HL-60 (cell line): ENCODE data around the gene CACNA2D3.

Experiments
- CTCF ChIP-seq: IDR thresholded peaks from one replicate; pipeline ENCODE4 v1.5.1; 2011; ENCODE audit warnings: low read length, control low read depth, inconsistent platforms; ENCODE audit not compliant: insufficient read depth
- GABPA ChIP-seq: IDR thresholded peaks from 2 replicates; pipeline ENCODE4 v1.6.1; 2012; ENCODE audit warnings: low read depth
- POLR2AphosphoS5 ChIP-seq: IDR thresholded peaks from 2 replicates; pipeline ENCODE4 v1.6.1; 2012; ENCODE audit warnings: low read depth
- SPI1 ChIP-seq: IDR thresholded peaks from 2 replicates; pipeline ENCODE4 v1.6.1; 2012; ENCODE audit warnings: low read depth, mild to moderate bottlenecking, borderline replicate concordance
- TF ChIP-seq, protein P1 (sequence below): IDR thresholded peaks from 2 replicates; pipeline ENCODE4 v1.6.1; 2012; ENCODE audit warnings: low read depth; ENCODE audit not compliant: insufficient replicate concordance

DNA sequence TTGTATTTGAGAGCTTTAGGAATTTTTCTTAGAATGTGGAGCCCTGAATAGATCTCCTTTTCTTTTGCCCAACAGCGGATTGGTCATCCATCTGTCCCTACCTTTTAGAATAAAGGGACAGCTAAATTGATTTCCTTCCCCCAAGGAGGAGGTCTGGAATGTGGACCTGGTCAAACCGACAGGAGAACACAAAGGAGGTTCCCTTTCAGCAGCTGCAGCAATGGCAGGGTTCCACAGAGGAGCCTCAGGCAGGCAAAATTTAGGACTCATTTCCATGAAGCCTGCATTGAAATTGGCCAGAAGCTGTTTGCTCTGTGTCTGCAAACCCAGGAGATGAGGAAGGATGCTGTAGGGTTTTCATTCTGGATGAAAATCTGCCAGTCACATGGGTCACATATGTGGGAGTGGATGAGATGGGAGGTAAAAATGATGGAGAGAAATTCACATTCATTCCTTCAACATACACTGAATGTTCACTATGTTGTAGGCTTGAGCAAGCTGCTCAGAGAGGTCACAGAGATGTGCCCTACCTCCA is 728.2 kb downstream of the CACNA2D3 start:
- TF ChIP-seq POLR2AphosphoS5 (no peak), CTCF (no peak), SPI1 (no peak), GABPA (no peak)
- TF ChIP-seq, protein P1, sequence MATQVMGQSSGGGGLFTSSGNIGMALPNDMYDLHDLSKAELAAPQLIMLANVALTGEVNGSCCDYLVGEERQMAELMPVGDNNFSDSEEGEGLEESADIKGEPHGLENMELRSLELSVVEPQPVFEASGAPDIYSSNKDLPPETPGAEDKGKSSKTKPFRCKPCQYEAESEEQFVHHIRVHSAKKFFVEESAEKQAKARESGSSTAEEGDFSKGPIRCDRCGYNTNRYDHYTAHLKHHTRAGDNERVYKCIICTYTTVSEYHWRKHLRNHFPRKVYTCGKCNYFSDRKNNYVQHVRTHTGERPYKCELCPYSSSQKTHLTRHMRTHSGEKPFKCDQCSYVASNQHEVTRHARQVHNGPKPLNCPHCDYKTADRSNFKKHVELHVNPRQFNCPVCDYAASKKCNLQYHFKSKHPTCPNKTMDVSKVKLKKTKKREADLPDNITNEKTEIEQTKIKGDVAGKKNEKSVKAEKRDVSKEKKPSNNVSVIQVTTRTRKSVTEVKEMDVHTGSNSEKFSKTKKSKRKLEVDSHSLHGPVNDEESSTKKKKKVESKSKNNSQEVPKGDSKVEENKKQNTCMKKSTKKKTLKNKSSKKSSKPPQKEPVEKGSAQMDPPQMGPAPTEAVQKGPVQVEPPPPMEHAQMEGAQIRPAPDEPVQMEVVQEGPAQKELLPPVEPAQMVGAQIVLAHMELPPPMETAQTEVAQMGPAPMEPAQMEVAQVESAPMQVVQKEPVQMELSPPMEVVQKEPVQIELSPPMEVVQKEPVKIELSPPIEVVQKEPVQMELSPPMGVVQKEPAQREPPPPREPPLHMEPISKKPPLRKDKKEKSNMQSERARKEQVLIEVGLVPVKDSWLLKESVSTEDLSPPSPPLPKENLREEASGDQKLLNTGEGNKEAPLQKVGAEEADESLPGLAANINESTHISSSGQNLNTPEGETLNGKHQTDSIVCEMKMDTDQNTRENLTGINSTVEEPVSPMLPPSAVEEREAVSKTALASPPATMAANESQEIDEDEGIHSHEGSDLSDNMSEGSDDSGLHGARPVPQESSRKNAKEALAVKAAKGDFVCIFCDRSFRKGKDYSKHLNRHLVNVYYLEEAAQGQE = no peak
